ENCODE measurements around the gene TACSTD2.
"Not testable (repeated sequence)": the region's sequence is repeated elsewhere in the genome, so short reads cannot be mapped to it uniquely, and the experiment has no call there.

TACSTD2 gene

GRCh38 chr1:58561633-58562032 is 15.4 kb downstream of the TACSTD2 start:
- no peak for DNase-seq

- no peak for DNase-seq
These were observed 21.7 kb downstream of the TACSTD2 start for GRCh38 chr1:58555393-58555792.

GRCh38 chr1:58551186-58552140 is 25.6 kb downstream of the TACSTD2 start:
- no peak for DNase-seq

- not testable (repeated sequence) for DNase-seq
These were observed 27.8 kb downstream of the TACSTD2 start for GRCh38 chr1:58549291-58549690.

GRCh38 chr1:58548371-58548770 is 28.7 kb downstream of the TACSTD2 start:
- DNase-seq: no peak

GRCh38 chr1:58546520-58547308 is 30.3 kb downstream of the TACSTD2 start, which contains the start of gene OMA1:
OMA1 (minus strand) TSS chr1:58546726; CDS start chr1:58539294, 7,432 bp downstream.
- DNase-seq: peak; percentile 97

GRCh38 chr1:58545591-58546519 is 31.2 kb downstream of the TACSTD2 start:
- DNase-seq: peak; percentile 71

GRCh38 chr1:58543260-58543659 is 33.8 kb downstream of the TACSTD2 start:
- no peak for DNase-seq

GRCh38 chr1:58539553-58539952 is 37.5 kb downstream of the TACSTD2 start:
- DNase-seq: no peak

GRCh38 chr1:58538821-58539220 is 38.2 kb downstream of the TACSTD2 start:
- DNase-seq: no peak

- not testable (repeated sequence) for DNase-seq
These were observed 45.2 kb downstream of the TACSTD2 start for GRCh38 chr1:58531842-58532241.

- no peak for DNase-seq
These were observed 47.8 kb downstream of the TACSTD2 start for GRCh38 chr1:58529284-58529683.

- DNase-seq: no peak
These were observed 48.5 kb downstream of the TACSTD2 start for GRCh38 chr1:58528518-58528917.
